Fibroblast of lung (primary cell): ENCODE data around the gene FRMPD3. TPM values are rescaled to one million over a fixed set of nuclear protein-coding genes. Genes with fewer than 3 reads are reported as not detected.

Experiments
- DNase-seq, 2 donors: peaks; one replicate each; pipeline versions ENCODE4 v3.0.0 to v3.0.0-alpha.2; 2010; ENCODE audit warnings: low read depth in 2 of 2
- H2AFZ ChIP-seq: 2 replicates; pipeline ENCODE4 v1.5.1; 2012; ENCODE audit warnings: low read length, control low read depth, inconsistent platforms
- H3K27ac ChIP-seq: 2 replicates; pipeline ENCODE4 v1.5.1; 2011; ENCODE audit warnings: low read length, control low read depth; ENCODE audit not compliant: insufficient read depth
- H3K27me3 ChIP-seq: 2 replicates; pipeline ENCODE4 v1.5.1; 2011; ENCODE audit warnings: mild to moderate bottlenecking, low read length; ENCODE audit not compliant: control insufficient read depth, insufficient read depth
- H3K36me3 ChIP-seq: 2 replicates; pipeline ENCODE4 v1.5.1; 2011; ENCODE audit warnings: low read length; ENCODE audit not compliant: control insufficient read depth, insufficient read depth
- H3K4me1 ChIP-seq: 2 replicates; pipeline ENCODE4 v1.5.1; 2011; ENCODE audit warnings: low read length; ENCODE audit not compliant: control insufficient read depth, insufficient read depth; ENCODE audit errors: extremely low read depth
- H3K4me2 ChIP-seq: 2 replicates; pipeline ENCODE4 v1.5.1; 2011; ENCODE audit warnings: low read length, control low read depth; ENCODE audit not compliant: insufficient read depth; ENCODE audit errors: extremely low read depth
- H3K4me3 ChIP-seq, 4 experiments: fragments of 200-600 bp in 1 of 4; sonication (generic) in 1 of 4; replicated peaks in 1 of 4; 2 replicates each; pipeline ENCODE4 v1.5.1; 2011 to 2016; ENCODE audit warnings: low read length in 4 of 4, low read depth in 3 of 4, mild to moderate bottlenecking in 3 of 4, control low read depth in 2 of 4, inconsistent platforms in 1 of 4, mixed read lengths in 1 of 4; ENCODE audit not compliant: insufficient read depth in 1 of 4; ENCODE audit errors: control extremely low read depth in 1 of 4
- H3K79me2 ChIP-seq: 2 replicates; pipeline ENCODE4 v1.5.1; 2012; ENCODE audit warnings: mild to moderate bottlenecking, low read length, inconsistent platforms; ENCODE audit not compliant: control insufficient read depth, insufficient read depth
- H3K9ac ChIP-seq: 2 replicates; pipeline ENCODE4 v1.5.1; 2011; ENCODE audit warnings: mild to moderate bottlenecking, low read length, control low read depth; ENCODE audit not compliant: insufficient read depth
- H3K9me3 ChIP-seq: 2 replicates; pipeline ENCODE4 v1.5.1; 2012; ENCODE audit warnings: low read depth, low read length; ENCODE audit not compliant: control insufficient read depth, insufficient read depth
- H4K20me1 ChIP-seq: 2 replicates; pipeline ENCODE4 v1.5.1; 2011; ENCODE audit warnings: low read length; ENCODE audit not compliant: control insufficient read depth, insufficient read depth; ENCODE audit errors: extremely low read depth
- EZH2 ChIP-seq: IDR thresholded peaks from 2 replicates; pipeline ENCODE4 v1.5.1; 2012; ENCODE audit warnings: low read length, control low read depth, mild to moderate bottlenecking; ENCODE audit errors: missing control alignments
- polyA minus RNA-seq: library from RNA; depleted of rRNA, polyadenylated mRNA; stranded (reverse); fragments of >200 nt; gene quantifications from 2 replicates; pipeline ENCODE4 v1.2.3, GENCODE V29; 2011; ENCODE audit warnings: low replicate concordance
- polyA plus RNA-seq, 2 donors: library from polyadenylated mRNA; depleted of rRNA in 1 of 2; stranded (reverse) in 1 of 2; unstranded in 1 of 2; fragments of >200 nt; gene quantifications; 2 replicates each; pipeline ENCODE4 v1.2.1, GENCODE V29; 2011 to 2012; ENCODE audit warnings: missing spikeins in 1 of 2
- total RNA-seq: library from RNA; depleted of rRNA; stranded (reverse); fragments of >200 nt; gene quantifications from 2 replicates; pipeline ENCODE4 v1.2.1, GENCODE V29; 2014
- TF ChIP-seq, protein P1 (sequence below), 2 donors: IDR thresholded peaks in 1 of 2; conservative IDR thresholded peaks in 1 of 2; 1 replicate in 1 of 2; 2 replicates in 1 of 2; pipeline ENCODE4 v1.5.1; 2011 to 2012; ENCODE audit warnings: low read length in 2 of 2, control low read depth in 1 of 2, inconsistent platforms in 1 of 2, low read depth in 1 of 2, mild to moderate bottlenecking in 1 of 2

Gene FRMPD3
- under 0.01 TPM in 1 of 2 replicates, not detected in the other for total RNA-seq
- 0.03 and 0.05 TPM in 2 replicates for polyA plus RNA-seq
- 0.02 and 0.08 TPM in 2 replicates for polyA plus RNA-seq (2012)
- polyA minus RNA-seq: not detected in 2 replicates

DNA sequence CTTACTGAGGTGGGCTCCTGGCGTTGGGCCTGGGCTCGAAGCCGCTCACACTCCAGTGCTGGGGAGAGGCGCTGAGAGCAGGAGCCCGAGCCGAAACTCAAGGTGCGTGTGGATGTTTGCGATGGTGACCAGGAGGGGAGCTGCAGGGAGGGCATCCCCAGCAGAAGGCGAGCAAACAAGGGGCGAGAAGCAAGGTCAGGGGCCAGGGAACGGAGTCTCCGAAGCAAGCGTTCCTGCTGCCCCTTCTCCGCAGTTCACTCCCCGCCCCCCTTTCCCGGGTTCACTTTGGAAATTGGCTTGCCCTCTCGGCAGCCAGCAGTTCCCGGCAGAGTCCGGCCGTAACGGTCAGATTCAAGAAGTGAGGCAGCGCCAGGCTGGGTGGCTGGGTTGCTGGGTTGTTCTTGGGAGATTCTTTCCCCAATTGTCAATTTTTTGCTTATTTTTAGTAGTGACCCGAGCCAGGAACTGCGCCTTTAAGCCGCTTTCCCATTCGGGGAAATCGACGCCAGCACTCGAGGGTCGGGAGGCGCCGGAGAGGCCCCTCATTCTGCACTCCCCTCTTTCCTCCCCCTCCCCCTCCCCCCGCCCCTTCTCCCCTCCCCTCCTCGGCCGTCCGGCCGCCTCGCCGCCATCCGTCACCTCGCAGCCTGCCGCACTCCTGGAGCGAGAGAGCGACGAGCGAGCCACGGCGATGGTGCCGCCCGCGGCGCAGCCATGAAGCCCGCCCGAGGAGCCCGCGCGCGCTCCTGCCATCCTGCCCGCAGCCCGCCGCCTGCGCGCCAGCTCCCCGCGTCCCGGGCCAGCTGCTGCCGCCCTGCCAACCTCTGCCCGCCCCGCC, at the start of gene FRMPD3:
Gene FRMPD3 (plus strand): TSS at position 655 of the 838 bp plus-strand sequence. CDS start 76,937 bp downstream, outside the sequence.
- H3K4me1 ChIP-seq: no peaks in the 10 kb centered on the region
- no peak within 1 kb of the TSS for H3K9ac ChIP-seq
- H3K9me3 ChIP-seq: no peaks in the 10 kb centered on the region
- peak within 1 kb of the TSS; percentile 51 for H3K4me2 ChIP-seq
- H2AFZ ChIP-seq: no peak within 1 kb of the TSS
- no peaks in the 10 kb centered on the region for H4K20me1 ChIP-seq
- peak within 1 kb of the TSS in 2 of 4 experiments; percentile 26 to 38 for H3K4me3 ChIP-seq
- peak in 1 of 2 donors; percentile 14 for DNase-seq
- no peaks in the 10 kb centered on the region for H3K79me2 ChIP-seq
- no peaks in the 10 kb centered on the region for H3K36me3 ChIP-seq
- H3K27me3 ChIP-seq: peaks cover 10% of the 10 kb centered on the region
- no peak within 1 kb of the TSS for H3K27ac ChIP-seq
- TF ChIP-seq EZH2: no peak
- TF ChIP-seq, protein P1, sequence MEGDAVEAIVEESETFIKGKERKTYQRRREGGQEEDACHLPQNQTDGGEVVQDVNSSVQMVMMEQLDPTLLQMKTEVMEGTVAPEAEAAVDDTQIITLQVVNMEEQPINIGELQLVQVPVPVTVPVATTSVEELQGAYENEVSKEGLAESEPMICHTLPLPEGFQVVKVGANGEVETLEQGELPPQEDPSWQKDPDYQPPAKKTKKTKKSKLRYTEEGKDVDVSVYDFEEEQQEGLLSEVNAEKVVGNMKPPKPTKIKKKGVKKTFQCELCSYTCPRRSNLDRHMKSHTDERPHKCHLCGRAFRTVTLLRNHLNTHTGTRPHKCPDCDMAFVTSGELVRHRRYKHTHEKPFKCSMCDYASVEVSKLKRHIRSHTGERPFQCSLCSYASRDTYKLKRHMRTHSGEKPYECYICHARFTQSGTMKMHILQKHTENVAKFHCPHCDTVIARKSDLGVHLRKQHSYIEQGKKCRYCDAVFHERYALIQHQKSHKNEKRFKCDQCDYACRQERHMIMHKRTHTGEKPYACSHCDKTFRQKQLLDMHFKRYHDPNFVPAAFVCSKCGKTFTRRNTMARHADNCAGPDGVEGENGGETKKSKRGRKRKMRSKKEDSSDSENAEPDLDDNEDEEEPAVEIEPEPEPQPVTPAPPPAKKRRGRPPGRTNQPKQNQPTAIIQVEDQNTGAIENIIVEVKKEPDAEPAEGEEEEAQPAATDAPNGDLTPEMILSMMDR (conservative IDR thresholded peaks at IDR 0.05 in 1 of 2, IDR thresholded peaks at IDR 0.05 in 1 of 2; ENCODE audit: low read depth in 1 of 2, low read length in 2 of 2): no peak

DNA sequence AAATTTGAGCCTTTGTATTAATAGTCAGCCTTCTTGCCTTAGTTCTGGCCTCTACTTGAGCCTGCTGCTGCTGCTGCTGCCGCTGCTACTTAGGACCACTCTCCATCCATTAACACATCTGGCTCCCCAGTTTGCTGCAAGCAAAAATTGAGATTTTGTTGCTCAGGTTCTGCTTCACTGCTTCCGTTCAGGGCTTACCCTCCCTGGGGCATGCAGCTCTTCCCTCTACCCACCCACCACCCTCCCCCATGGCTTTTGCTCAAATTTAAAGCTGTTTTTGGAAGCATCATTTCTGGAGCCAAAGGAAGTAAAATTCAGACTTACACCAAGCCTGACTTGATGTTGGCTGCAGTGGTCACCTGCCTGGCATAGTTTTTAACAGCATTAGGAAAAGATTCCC, 28.9 kb upstream of the FRMPD3 start:
- no peak overlapping the region for H3K9ac ChIP-seq
- no peaks in the 10 kb centered on the region for H3K36me3 ChIP-seq
- no peak overlapping the region for H3K4me2 ChIP-seq
- no peak overlapping the region for H2AFZ ChIP-seq
- H3K4me1 ChIP-seq: no peaks in the 10 kb centered on the region
- no peak overlapping the region for H3K4me3 ChIP-seq
- no peaks in the 10 kb centered on the region for H3K9me3 ChIP-seq
- H3K27me3 ChIP-seq: no peaks in the 10 kb centered on the region
- TF ChIP-seq, protein P1 (conservative IDR thresholded peaks at IDR 0.05 in 1 of 2, IDR thresholded peaks at IDR 0.05 in 1 of 2; ENCODE audit: low read depth in 1 of 2, low read length in 2 of 2): no peak
- TF ChIP-seq EZH2: no peak
- no peak for DNase-seq
- no peak overlapping the region for H3K27ac ChIP-seq
- H3K79me2 ChIP-seq: no peaks in the 10 kb centered on the region
- H4K20me1 ChIP-seq: no peaks in the 10 kb centered on the region

DNA sequence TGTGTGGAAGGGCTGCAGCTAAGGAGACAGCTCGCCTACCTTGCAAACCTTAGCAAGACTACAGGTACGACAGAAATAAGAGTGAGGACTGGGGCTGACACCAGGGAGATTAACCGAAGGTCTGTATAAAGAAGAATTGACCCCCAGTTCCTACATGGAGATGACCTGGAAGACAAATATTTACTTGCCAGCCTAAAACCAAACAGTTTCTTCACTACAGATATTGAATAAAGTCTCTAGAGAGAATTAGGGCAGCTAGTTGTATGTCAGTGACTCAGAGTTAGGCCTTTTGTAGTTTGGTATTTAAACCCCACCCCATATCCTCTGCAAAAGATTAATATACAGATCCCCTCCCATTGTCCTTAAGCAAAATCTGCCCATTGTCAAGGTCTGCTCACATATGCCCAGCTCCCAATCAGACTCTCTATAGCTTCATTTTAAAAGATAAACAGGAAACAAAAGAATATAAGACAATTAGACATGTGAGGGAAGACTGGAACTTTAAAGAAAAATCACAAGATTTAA, 28.1 kb upstream of the FRMPD3 start:
- Histone ChIP-seq H2AFZ (no peak overlapping the region), H3K4me2 (no peak overlapping the region), H3K36me3 (no peaks in the 10 kb centered on the region), H3K9me3 (no peaks in the 10 kb centered on the region), H3K27ac (no peak overlapping the region), H3K79me2 (no peaks in the 10 kb centered on the region), H3K4me3 (no peak overlapping the region), H3K9ac (no peak overlapping the region), H3K27me3 (no peaks in the 10 kb centered on the region), H4K20me1 (no peaks in the 10 kb centered on the region), H3K4me1 (no peaks in the 10 kb centered on the region)
- DNase-seq: no peak
- TF ChIP-seq, protein P1 (conservative IDR thresholded peaks at IDR 0.05 in 1 of 2, IDR thresholded peaks at IDR 0.05 in 1 of 2; ENCODE audit: low read depth in 1 of 2, low read length in 2 of 2): no peak
- no peak for TF ChIP-seq EZH2
